ENCODE measurements around the gene ATG16L2.
A peak's percentile ranks its signal among the peaks of the same experiment; 100 is the strongest.

ATG16L2 gene

GRCh38 chr11:72838691-72839305 is 24.6 kb downstream of the ATG16L2 start:
- TF ChIP-seq CTCF (IDR thresholded peaks at IDR 0.05): no peak
- H3K4me3 Mint-ChIP-seq: no peak overlapping the region
- peaks cover 43% of the 10 kb centered on the region for H3K36me3 Mint-ChIP-seq (ENCODE audit: low read depth)
- H3K27ac Mint-ChIP-seq: peak overlapping the region; percentile 77
- H3K4me1 Mint-ChIP-seq: peaks cover 34% of the 10 kb centered on the region
- H3K27me3 Mint-ChIP-seq (ENCODE audit: low read depth, poor library complexity): no peaks in the 10 kb centered on the region
- no peaks in the 10 kb centered on the region for H3K9me3 Mint-ChIP-seq
- no peak for DNase-seq

GRCh38 chr11:72840780-72841179 is 26.6 kb downstream of the ATG16L2 start:
- H3K36me3 Mint-ChIP-seq (ENCODE audit: low read depth): peaks cover 40% of the 10 kb centered on the region
- TF ChIP-seq CTCF (IDR thresholded peaks at IDR 0.05): no peak
- H3K4me3 Mint-ChIP-seq: no peak overlapping the region
- H3K27ac Mint-ChIP-seq: no peak overlapping the region
- no peak for DNase-seq
- H3K4me1 Mint-ChIP-seq: peaks cover 40% of the 10 kb centered on the region
- no peaks in the 10 kb centered on the region for H3K27me3 Mint-ChIP-seq (ENCODE audit: low read depth, poor library complexity)
- H3K9me3 Mint-ChIP-seq: no peaks in the 10 kb centered on the region

- Mint-ChIP-seq H3K27me3 (ENCODE audit: low read depth, poor library complexity) (no peaks in the 10 kb centered on the region), H3K4me1 (peaks cover 34% of the 10 kb centered on the region), H3K36me3 (ENCODE audit: low read depth) (peaks cover 46% of the 10 kb centered on the region), H3K9me3 (no peaks in the 10 kb centered on the region), H3K27ac (no peak overlapping the region), H3K4me3 (no peak overlapping the region)
- DNase-seq: no peak
- TF ChIP-seq CTCF (IDR thresholded peaks at IDR 0.05): no peak
Observed at GRCh38 chr11:72841397-72841796, 27.2 kb downstream of the ATG16L2 start.

DNA sequence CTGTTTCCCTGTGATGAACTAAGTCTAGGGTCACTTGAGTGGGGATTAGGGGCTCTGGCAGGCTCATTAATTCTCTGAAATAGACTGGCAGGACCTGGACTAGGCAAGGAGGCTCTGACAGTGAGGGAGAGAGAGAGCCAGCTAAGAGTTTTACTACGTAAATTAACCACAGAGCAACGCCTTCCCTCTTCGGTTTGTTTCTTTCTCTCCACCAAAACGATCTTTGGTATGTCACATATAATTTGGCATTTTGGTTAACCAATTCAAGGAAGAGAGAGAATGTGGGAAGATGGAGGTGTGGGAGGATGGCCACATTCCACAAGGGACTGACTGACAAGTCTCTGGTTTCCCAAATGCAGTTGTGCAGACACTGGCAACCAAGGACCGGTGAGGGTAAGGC is 27.9 kb downstream of the ATG16L2 start:
- no peak for DNase-seq
- no peak overlapping the region for H3K4me3 Mint-ChIP-seq
- no peaks in the 10 kb centered on the region for H3K27me3 Mint-ChIP-seq (ENCODE audit: low read depth, poor library complexity)
- TF ChIP-seq CTCF (IDR thresholded peaks at IDR 0.05): no peak
- H3K4me1 Mint-ChIP-seq: peaks cover 32% of the 10 kb centered on the region
- H3K36me3 Mint-ChIP-seq (ENCODE audit: low read depth): peaks cover 51% of the 10 kb centered on the region
- no peaks in the 10 kb centered on the region for H3K9me3 Mint-ChIP-seq
- no peak overlapping the region for H3K27ac Mint-ChIP-seq

DNA sequence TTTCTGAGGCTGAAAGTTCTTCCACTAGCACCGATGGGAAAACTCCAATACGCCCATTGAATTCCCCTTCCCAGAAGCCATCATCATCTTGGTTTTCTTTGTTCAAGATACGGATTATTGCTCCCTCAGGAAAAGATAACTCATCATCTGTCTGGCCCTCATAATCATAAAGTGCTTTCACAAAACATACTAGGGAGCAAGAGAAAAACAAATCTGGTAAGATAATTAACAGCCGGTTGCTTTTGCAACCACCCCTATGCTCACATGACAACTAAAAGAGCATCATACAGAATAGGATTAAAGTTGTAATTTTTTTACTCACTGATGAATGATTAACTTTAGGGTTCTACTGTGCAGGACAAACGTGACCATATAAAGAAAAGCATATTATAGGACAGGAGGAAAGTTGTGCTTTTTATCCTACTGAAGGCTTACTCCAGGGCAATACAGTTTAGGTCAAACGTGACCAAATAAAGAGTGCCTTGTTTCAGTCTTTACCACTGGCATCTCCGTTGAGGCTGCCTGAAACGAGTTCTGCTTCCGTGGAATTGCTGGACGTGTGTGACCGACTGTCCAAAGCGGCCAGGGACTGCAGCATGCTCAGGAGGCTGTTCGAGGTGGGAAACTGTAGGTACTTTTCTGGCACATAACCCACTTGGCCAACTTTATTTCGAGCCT is 28.6 kb downstream of the ATG16L2 start:
- H3K36me3 Mint-ChIP-seq (ENCODE audit: low read depth): peaks cover 53% of the 10 kb centered on the region
- H3K4me3 Mint-ChIP-seq: no peak overlapping the region
- peaks cover 32% of the 10 kb centered on the region for H3K4me1 Mint-ChIP-seq
- no peak for DNase-seq
- no peaks in the 10 kb centered on the region for H3K9me3 Mint-ChIP-seq
- H3K27ac Mint-ChIP-seq: no peak overlapping the region
- no peaks in the 10 kb centered on the region for H3K27me3 Mint-ChIP-seq (ENCODE audit: low read depth, poor library complexity)
- TF ChIP-seq CTCF (IDR thresholded peaks at IDR 0.05): no peak

GRCh38 chr11:72844356-72844755 is 30.1 kb downstream of the ATG16L2 start:
- Mint-ChIP-seq H3K4me1 (peaks cover 32% of the 10 kb centered on the region), H3K4me3 (no peak overlapping the region), H3K27ac (peak overlapping the region; percentile 20), H3K9me3 (no peaks in the 10 kb centered on the region), H3K27me3 (ENCODE audit: low read depth, poor library complexity) (no peaks in the 10 kb centered on the region), H3K36me3 (ENCODE audit: low read depth) (peaks cover 45% of the 10 kb centered on the region)
- no peak for TF ChIP-seq CTCF (IDR thresholded peaks at IDR 0.05)
- DNase-seq: no peak

All from nephron progenitor cell (in vitro differentiated cells).